Karpas-422 (cell line): ENCODE results near the gene GGA3. TPM values are rescaled to one million over a fixed set of nuclear protein-coding genes. Genes with fewer than 3 reads are reported as not detected.

ENCODE experiments used
- DNase-seq: peaks from one replicate; pipeline ENCODE4 v3.0.0-alpha.2; 2015
- H2AFZ ChIP-seq: fragments of 200-600 bp; sonication (generic); 2 replicates; pipeline ENCODE4 v1.6.1; 2014; ENCODE audit warnings: antibody characterized with exemption, low read length, mixed read lengths
- H3K27ac ChIP-seq: fragments of 200-600 bp; sonication (generic); 2 replicates; pipeline ENCODE4 v1.5.1; 2014; ENCODE audit warnings: mild to moderate bottlenecking, low read length, moderate library complexity
- H3K27me3 ChIP-seq: fragments of 200-600 bp; sonication (generic); 2 replicates; pipeline ENCODE4 v1.6.1; 2014; ENCODE audit warnings: low read length, mixed read lengths
- H3K36me3 ChIP-seq: fragments of 200-600 bp; sonication (generic); 2 replicates; pipeline ENCODE4 v1.6.1; 2014; ENCODE audit warnings: low read length, mixed read lengths; ENCODE audit not compliant: insufficient read depth
- H3K4me1 ChIP-seq: fragments of 200-600 bp; sonication (generic); 2 replicates; pipeline ENCODE4 v1.6.1; 2014; ENCODE audit warnings: mild to moderate bottlenecking, low read length, mixed read lengths
- H3K4me2 ChIP-seq: fragments of 200-600 bp; sonication (generic); 2 replicates; pipeline ENCODE4 v1.6.1; 2014; ENCODE audit warnings: low read length, low read depth, mild to moderate bottlenecking; ENCODE audit not compliant: poor library complexity, severe bottlenecking
- H3K4me3 ChIP-seq: fragments of 200-600 bp; sonication (generic); 2 replicates; pipeline ENCODE4 v1.5.1; 2014; ENCODE audit warnings: mild to moderate bottlenecking, antibody characterized with exemption, low read length, mixed read lengths
- H3K79me2 ChIP-seq: fragments of 200-600 bp; sonication (generic); 2 replicates; pipeline ENCODE4 v1.6.1; 2014; ENCODE audit warnings: mild to moderate bottlenecking, low read length, mixed read lengths
- H3K9ac ChIP-seq: fragments of 200-600 bp; sonication (generic); 2 replicates; pipeline ENCODE4 v1.6.0; 2014; ENCODE audit warnings: low read length
- H3K9me2 ChIP-seq: fragments of 200-600 bp; sonication (generic), shearing (Covaris generic); replicated peaks from 2 replicates; pipeline ENCODE4 v1.6.0; 2014; ENCODE audit warnings: mild to moderate bottlenecking, low read length, moderate library complexity; ENCODE audit not compliant: insufficient read depth
- H3K9me3 ChIP-seq: fragments of 300-700, 200-600 bp; sonication (generic); 2 replicates; pipeline ENCODE4 v1.6.1; 2014; ENCODE audit warnings: low read length, mixed read lengths
- H4K20me1 ChIP-seq: fragments of 200-600 bp; sonication (generic); 2 replicates; pipeline ENCODE4 v1.6.1; 2014; ENCODE audit warnings: mild to moderate bottlenecking, antibody characterized with exemption, low read length, low read depth; ENCODE audit not compliant: insufficient read depth
- total RNA-seq: library from RNA; depleted of rRNA; stranded (reverse); fragments of >200 nt; shearing (Covaris generic); gene quantifications from 2 replicates; pipeline ENCODE4 v1.2.3, GENCODE V29; 2014; ENCODE audit warnings: low replicate concordance

The GGA3 gene
- total RNA-seq, 1 experiment from 2014 or later: 23.4 TPM

DNA sequence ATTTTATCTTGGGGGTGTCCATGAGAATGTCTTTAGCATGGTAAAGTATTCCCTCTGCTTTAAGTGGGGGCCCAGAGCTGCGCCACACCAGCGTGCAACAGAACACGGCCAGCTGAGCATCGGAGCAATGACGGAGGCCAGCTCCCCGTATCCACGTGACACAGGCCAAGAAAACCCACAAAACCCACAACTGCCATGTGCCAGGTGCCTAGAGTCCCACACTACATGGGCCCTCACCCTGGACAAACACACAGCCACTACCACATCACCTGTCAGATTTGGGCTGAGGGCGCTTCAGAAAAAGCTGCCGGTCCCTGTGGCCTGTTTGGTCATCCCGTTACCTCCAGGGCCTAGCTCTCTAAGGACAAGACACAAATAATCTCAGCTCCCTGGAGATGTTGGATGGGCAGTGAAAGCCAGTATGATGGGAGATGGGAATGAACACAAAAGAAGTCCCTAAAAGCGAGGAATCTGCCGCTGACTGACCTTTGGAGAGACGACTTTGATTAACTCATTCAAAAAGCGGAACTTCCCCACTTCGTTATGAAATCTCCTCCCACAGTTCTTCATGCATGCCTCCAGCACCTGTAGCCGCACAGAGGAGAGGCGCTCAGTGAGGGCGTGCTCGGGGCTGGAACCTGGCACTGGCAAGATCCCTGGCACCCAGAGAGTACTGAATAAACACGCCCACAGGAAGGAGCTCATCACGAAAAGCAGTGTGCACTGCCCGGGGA lies 17.1 kb downstream of the GGA3 start:
- H4K20me1 ChIP-seq: no peaks in the 10 kb centered on the region

DNA sequence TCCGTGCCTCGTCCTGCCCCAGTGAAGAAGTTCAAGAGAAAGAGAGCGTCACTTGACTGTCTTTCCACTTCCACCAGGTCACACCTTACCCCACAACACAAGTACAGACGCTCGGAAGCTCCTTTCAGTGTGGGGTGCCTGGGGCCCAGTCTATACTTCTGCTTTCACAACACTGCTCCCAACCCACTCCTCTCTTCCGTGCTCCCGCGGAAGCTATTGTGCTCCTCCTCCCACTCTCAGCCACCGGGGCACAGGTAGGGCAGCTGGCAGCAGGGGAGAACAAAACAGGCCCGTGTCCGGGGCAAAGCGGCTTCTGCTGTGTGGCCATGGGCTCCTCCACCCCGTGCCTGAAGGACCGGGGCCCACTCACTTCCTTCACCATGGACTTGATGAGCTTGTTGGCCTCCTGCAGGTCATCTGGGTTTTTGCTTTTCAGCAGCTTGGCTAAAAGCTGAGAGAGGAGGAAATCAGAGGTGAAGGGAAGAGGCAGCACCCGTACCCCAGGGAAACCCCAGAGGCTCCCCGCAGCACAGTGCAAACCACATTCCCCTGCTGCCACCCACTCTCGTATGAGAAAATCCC lies 18.9 kb downstream of the GGA3 start:
- H3K36me3 ChIP-seq: peaks cover 49% of the 10 kb centered on the region
- no peak overlapping the region for H3K4me2 ChIP-seq
- peaks cover 19% of the 10 kb centered on the region for H3K79me2 ChIP-seq
- H3K4me3 ChIP-seq: no peak overlapping the region
- no peaks in the 10 kb centered on the region for H3K27me3 ChIP-seq
- no peaks in the 10 kb centered on the region for H3K9me3 ChIP-seq
- peak overlapping the region; percentile 86 for H3K27ac ChIP-seq
- no peak overlapping the region for H2AFZ ChIP-seq
- peaks cover 62% of the 10 kb centered on the region for H3K4me1 ChIP-seq
- H4K20me1 ChIP-seq: no peaks in the 10 kb centered on the region; the same call in 1 of the 2 replicates
- H3K9me2 ChIP-seq: no peaks in the 10 kb centered on the region
- DNase-seq: peak; percentile 55
- H3K9ac ChIP-seq: no peak overlapping the region; the same call in 1 of the 2 replicates

More for the DNA sequence above, 17.1 kb downstream of the GGA3 start:
- peak overlapping the region; percentile 86 for H3K27ac ChIP-seq
- peak overlapping the region; percentile 63 for H3K9ac ChIP-seq
- DNase-seq: peak; percentile 93
- no peaks in the 10 kb centered on the region for H3K9me3 ChIP-seq
- no peaks in the 10 kb centered on the region for H3K9me2 ChIP-seq
- H3K27me3 ChIP-seq: no peaks in the 10 kb centered on the region
- peaks cover 39% of the 10 kb centered on the region for H3K36me3 ChIP-seq
- H2AFZ ChIP-seq: no peak overlapping the region
- H3K4me3 ChIP-seq: peak overlapping the region; percentile 33; the same call in 1 of the 2 replicates
- H3K4me2 ChIP-seq: peak overlapping the region; percentile 63
- H3K79me2 ChIP-seq: peaks cover 32% of the 10 kb centered on the region
- peaks cover 57% of the 10 kb centered on the region for H3K4me1 ChIP-seq

DNA sequence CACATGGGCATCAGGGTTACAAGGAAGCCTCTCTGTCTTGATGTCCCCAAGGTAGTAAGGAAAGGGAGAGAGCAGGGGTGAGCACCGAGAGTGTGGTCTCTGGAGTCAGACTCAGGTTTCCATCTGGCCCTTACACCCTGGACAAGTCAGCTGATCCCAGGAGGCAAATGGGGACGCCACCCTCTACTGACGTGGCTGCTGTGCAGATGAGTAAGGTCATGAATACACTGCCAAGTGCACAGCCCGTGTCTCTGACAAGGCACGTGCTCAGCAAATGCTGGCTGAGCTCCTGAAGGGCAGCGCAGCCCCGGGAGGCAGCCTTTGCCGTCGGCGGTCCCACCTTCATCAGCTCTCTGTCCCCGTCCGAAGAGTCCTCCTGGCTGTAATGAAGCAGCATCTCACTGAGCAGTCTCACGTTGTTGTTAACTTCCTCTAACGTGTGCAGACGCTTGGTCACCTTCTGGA lies 19.4 kb downstream of the GGA3 start:
- no peak overlapping the region for H3K4me3 ChIP-seq
- H3K9me2 ChIP-seq: no peaks in the 10 kb centered on the region
- H3K4me2 ChIP-seq: no peak overlapping the region
- H3K36me3 ChIP-seq: peaks cover 49% of the 10 kb centered on the region
- no peak overlapping the region for H2AFZ ChIP-seq
- peaks cover 62% of the 10 kb centered on the region for H3K4me1 ChIP-seq
- no peak overlapping the region for H3K27ac ChIP-seq
- peaks cover 21% of the 10 kb centered on the region for H3K79me2 ChIP-seq
- H3K9me3 ChIP-seq: no peaks in the 10 kb centered on the region
- H3K9ac ChIP-seq: no peak overlapping the region
- H4K20me1 ChIP-seq: peaks cover 2% of the 10 kb centered on the region; the same call in 1 of the 2 replicates
- H3K27me3 ChIP-seq: no peaks in the 10 kb centered on the region
- DNase-seq: no peak

DNA sequence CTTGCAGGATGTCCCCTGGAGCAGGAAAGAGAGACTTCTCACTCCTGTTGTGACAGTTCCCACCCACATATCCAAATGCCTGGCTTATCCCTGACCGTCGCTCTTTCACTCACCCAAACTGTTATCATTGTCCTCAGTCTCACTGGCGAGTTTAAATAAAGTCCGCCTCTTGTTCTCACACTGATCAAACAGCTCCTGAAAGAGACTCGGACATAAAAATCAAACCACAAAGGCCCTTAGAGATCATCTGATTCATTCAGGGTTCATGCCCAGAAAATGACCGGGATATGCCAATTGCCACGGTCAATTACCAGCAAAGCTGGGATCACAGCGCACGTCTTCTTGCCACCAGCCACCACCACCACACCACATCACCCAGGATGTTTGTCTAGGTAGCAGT lies 19.9 kb downstream of the GGA3 start:
- H3K27ac ChIP-seq: no peak overlapping the region
- H3K79me2 ChIP-seq: peaks cover 17% of the 10 kb centered on the region
- H3K9me2 ChIP-seq: no peaks in the 10 kb centered on the region
- H3K27me3 ChIP-seq: no peaks in the 10 kb centered on the region
- H3K4me2 ChIP-seq: no peak overlapping the region
- DNase-seq: no peak
- H3K9ac ChIP-seq: no peak overlapping the region
- H3K9me3 ChIP-seq: no peaks in the 10 kb centered on the region
- H3K4me1 ChIP-seq: peaks cover 57% of the 10 kb centered on the region
- H2AFZ ChIP-seq: no peak overlapping the region
- H4K20me1 ChIP-seq: peaks cover 5% of the 10 kb centered on the region; the same call in 1 of the 2 replicates
- H3K4me3 ChIP-seq: no peak overlapping the region
- peaks cover 51% of the 10 kb centered on the region for H3K36me3 ChIP-seq

DNA sequence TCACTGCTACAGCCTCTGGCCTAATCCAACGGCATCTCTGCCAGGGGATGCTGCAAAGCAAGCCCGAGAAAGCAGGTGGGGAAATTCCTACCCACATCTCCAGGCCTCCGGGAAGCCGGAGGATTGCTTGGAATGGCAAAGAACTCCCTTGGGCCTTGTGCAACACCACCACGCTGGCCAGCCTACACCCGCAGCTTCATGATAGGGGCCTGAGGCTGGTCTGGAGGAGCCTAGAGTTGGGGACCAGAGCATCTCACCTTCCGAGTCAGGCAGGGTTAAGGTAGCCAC lies 20.3 kb downstream of the GGA3 start:
- Histone ChIP-seq H3K36me3 (peaks cover 54% of the 10 kb centered on the region), H2AFZ (no peak overlapping the region), H3K4me3 (no peak overlapping the region), H3K9me2 (no peaks in the 10 kb centered on the region), H3K9me3 (no peaks in the 10 kb centered on the region), H3K4me2 (no peak overlapping the region), H3K9ac (no peak overlapping the region), H3K27me3 (no peaks in the 10 kb centered on the region), H3K4me1 (peaks cover 53% of the 10 kb centered on the region), H4K20me1 (peaks cover 5% of the 10 kb centered on the region; the same call in 1 of the 2 replicates), H3K27ac (no peak overlapping the region), H3K79me2 (peaks cover 13% of the 10 kb centered on the region)
- no peak for DNase-seq

DNA sequence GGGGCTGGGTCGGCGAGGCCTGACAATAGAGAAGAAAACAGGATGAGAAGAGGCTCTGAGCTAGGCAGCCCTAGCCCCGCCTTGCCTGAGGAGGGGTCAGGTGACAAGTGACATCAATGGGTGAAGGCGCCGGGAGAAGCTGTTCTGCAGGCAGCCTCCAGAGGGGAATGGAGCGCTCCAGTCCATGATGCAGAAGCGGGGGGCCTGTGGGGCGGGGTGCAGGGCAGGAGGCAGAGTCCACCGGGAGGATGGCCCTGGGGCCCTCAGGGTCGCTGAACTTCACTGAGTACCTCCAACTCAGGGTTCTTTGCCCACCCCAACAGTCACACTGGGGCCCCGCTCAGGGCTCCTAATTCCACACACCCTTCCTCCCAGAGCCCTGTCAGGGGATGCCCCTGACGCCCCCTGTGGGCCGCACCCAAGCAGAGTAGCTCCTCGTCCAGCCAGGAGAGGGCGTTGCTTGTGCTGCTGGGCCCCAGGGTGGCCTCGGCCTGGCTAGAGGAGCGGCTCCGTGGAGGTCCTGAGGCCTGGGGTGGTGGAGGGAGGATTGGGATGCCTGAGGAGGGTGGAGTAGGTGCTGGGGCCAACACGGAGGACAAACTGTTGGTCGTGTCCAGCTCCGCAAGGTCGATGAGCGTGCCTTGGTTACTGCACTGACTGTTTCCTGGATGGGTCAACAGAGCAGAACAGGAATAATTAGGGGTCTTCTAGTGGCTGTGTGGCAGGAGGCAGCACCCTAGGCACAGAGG lies 20.8 kb downstream of the GGA3 start:
- H3K27ac ChIP-seq: no peak overlapping the region

DNA sequence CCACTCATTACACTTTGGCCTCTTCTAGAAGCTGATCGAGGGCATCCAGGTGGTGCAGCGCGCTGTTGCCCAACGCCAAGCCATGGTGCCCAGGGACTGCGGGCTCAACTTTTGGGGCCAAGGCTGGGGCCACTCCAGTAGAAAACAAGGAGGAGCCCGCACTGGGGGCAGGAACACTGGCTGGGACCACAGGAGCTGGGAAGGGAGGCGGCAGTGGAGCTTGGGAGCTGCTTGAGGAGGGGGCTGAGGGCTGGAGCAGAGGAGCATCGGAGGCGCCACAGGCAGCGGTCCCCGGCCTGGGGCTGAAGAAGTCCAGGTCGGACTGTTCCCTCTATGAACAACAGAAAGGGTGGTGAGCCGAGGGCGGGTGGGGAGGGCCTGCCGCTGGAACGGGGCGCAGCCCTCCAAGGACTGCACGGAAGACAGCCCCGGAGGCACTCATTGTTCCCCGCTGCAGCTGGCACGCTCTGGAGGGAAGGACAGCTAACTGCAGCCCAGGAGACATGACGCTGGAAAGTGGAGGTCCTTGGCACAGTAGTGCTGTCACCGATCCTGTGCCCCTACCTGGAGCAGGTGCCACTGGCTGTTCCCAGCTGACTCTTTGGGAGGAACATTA lies 21.5 kb downstream of the GGA3 start:
- H3K9ac ChIP-seq: no peak overlapping the region
- H3K79me2 ChIP-seq: 0 out of 2 replicates have a peak, but pooled peaks cover 5% of the 10 kb centered on the region
- H3K9me3 ChIP-seq: no peaks in the 10 kb centered on the region
- H3K4me1 ChIP-seq: peaks cover 41% of the 10 kb centered on the region
- DNase-seq: no peak
- H3K27ac ChIP-seq: no peak overlapping the region
- H3K27me3 ChIP-seq: no peaks in the 10 kb centered on the region
- no peak overlapping the region for H2AFZ ChIP-seq
- no peak overlapping the region for H3K4me3 ChIP-seq
- peaks cover 47% of the 10 kb centered on the region; the same call in 1 of the 2 replicates for H3K36me3 ChIP-seq
- H3K9me2 ChIP-seq: no peaks in the 10 kb centered on the region
- H3K4me2 ChIP-seq: no peak overlapping the region
- peaks cover 5% of the 10 kb centered on the region; the same call in 1 of the 2 replicates for H4K20me1 ChIP-seq

More for the DNA sequence above, 20.8 kb downstream of the GGA3 start:
- Histone ChIP-seq H3K79me2 (peaks cover 8% of the 10 kb centered on the region; the same call in 1 of the 2 replicates), H2AFZ (no peak overlapping the region), H3K4me3 (no peak overlapping the region), H3K36me3 (peaks cover 50% of the 10 kb centered on the region; the same call in 1 of the 2 replicates), H3K27me3 (no peaks in the 10 kb centered on the region), H3K4me2 (no peak overlapping the region), H4K20me1 (peaks cover 5% of the 10 kb centered on the region; the same call in 1 of the 2 replicates), H3K9me2 (no peaks in the 10 kb centered on the region), H3K9me3 (no peaks in the 10 kb centered on the region), H3K9ac (no peak overlapping the region), H3K4me1 (peaks cover 48% of the 10 kb centered on the region)
- DNase-seq: peak; percentile 88
